Ishikawa (cell line): ENCODE data around the gene TRHDE.

ENCODE experiments used
- CEBPB ChIP-seq: IDR thresholded peaks from 2 replicates; pipeline ENCODE4 v1.6.1; 2012
- CREB1 ChIP-seq: IDR thresholded peaks from 2 replicates; pipeline ENCODE4 v1.6.1; 2012; ENCODE audit warnings: low read depth
- EGR1 ChIP-seq: IDR thresholded peaks from 2 replicates; pipeline ENCODE4 v1.6.1; 2012
- EP300 ChIP-seq: IDR thresholded peaks from 2 replicates; pipeline ENCODE4 v1.6.1; 2012; ENCODE audit warnings: borderline replicate concordance
- FOXM1 ChIP-seq: IDR thresholded peaks from 2 replicates; pipeline ENCODE4 v1.6.1; 2012; ENCODE audit warnings: low read depth, borderline replicate concordance
- MAX ChIP-seq: IDR thresholded peaks from 2 replicates; pipeline ENCODE4 v1.6.1; 2012
- NFIC ChIP-seq: IDR thresholded peaks from 2 replicates; pipeline ENCODE4 v1.6.1; 2012
- RAD21 ChIP-seq: IDR thresholded peaks from 2 replicates; pipeline ENCODE4 v1.6.1; 2012; ENCODE audit warnings: low read depth
- REST ChIP-seq: IDR thresholded peaks from 2 replicates; pipeline ENCODE4 v1.6.1; 2012; ENCODE audit warnings: low read depth, mild to moderate bottlenecking
- TAF1 ChIP-seq: IDR thresholded peaks from 2 replicates; pipeline ENCODE4 v1.6.1; 2012; ENCODE audit warnings: low read depth, mild to moderate bottlenecking
- TCF12 ChIP-seq: IDR thresholded peaks from 2 replicates; pipeline ENCODE4 v1.6.1; 2012; ENCODE audit warnings: low read depth
- TEAD4 ChIP-seq: IDR thresholded peaks from 2 replicates; pipeline ENCODE4 v1.6.1; 2012
- YY1 ChIP-seq: IDR thresholded peaks from 2 replicates; pipeline ENCODE4 v1.6.1; 2012; ENCODE audit warnings: low read depth
- ZBTB7A ChIP-seq: IDR thresholded peaks from 2 replicates; pipeline ENCODE4 v1.6.1; 2012; ENCODE audit warnings: low read depth
- TF ChIP-seq, protein P1 (sequence below): IDR thresholded peaks from 2 replicates; pipeline ENCODE4 v1.6.1; 2012

TRHDE gene

GRCh38 chr12:72273499-72273837, 1.3 kb downstream of the TRHDE start:
- TF ChIP-seq CREB1 (no peak), FOXM1 (no peak), ZBTB7A (no peak), MAX (no peak), TCF12 (no peak), CEBPB (no peak), REST (no peak), RAD21 (no peak), TAF1 (no peak)
- TF ChIP-seq, protein P1, sequence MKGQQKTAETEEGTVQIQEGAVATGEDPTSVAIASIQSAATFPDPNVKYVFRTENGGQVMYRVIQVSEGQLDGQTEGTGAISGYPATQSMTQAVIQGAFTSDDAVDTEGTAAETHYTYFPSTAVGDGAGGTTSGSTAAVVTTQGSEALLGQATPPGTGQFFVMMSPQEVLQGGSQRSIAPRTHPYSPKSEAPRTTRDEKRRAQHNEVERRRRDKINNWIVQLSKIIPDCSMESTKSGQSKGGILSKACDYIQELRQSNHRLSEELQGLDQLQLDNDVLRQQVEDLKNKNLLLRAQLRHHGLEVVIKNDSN = no peak

DNA sequence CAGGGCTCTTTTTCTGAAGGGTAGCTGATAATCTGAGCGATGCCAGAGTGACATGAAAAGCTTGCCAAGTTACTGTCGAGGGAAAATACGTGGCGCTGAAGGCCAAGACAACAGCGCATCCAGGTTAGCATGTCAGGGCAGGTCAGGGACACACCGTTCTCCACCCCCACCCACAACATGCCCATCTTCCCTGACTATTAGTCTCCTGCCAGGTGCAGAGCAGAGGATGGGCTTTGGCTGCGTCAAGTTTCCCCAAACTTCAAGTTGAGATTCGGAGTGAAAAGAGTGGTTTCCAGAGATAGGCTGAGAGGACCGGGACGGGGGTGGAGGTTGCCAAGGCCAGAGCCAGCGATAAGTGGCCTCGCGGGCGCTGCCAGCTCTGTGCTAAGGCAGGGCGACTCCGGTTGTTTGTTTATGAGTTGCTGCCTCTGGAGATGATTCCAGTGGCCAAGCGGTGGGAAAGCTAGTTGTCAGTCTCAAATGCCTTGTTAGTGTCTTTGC, 1.7 kb downstream of the TRHDE start:
- TF ChIP-seq REST (no peak), TAF1 (no peak), TCF12 (no peak), EP300 (no peak), EGR1 (no peak), RAD21 (no peak), MAX (no peak), TEAD4 (no peak), CEBPB (no peak), ZBTB7A (no peak), NFIC (no peak), CREB1 (no peak), YY1 (no peak), FOXM1 (no peak)
- TF ChIP-seq, protein P1 = no peak

GRCh38 chr12:72274931-72275330, 2.8 kb downstream of the TRHDE start:
- TF ChIP-seq MAX (no peak), FOXM1 (no peak), EGR1 (no peak), ZBTB7A (no peak), REST (no peak), CREB1 (no peak), EP300 (no peak), CEBPB (no peak)

DNA sequence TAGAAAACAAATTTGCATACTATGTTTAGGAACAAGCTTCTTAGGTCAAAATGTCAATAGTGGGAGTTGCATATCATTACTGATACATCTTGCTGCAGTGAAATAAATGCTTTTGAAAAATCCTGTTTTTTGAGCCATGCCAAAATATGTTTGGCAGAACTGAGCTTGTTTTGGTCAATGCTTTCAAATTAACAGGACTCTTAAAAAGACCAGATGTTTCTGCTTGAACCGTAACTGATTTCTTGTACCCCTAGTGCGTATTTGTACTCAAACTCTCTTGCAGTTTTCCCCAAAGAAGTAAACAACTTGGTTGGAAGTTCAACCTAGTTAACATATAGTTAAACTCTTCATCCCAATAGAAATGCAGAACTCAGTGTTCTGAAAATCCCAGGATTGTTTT, 3.4 kb downstream of the TRHDE start:
- TF ChIP-seq FOXM1 (no peak), TEAD4 (no peak), ZBTB7A (no peak), REST (no peak), EP300 (no peak), TCF12 (no peak), NFIC (no peak)
- TF ChIP-seq, protein P1 = no peak
